Sigmoid colon (tissue), 3 donors: ENCODE results near the gene EPHB1.

Source experiments
- CTCF ChIP-seq, 4 experiments: fragments of 450-650 bp in 3 of 4; fragments of 200-600 bp in 1 of 4; IDR thresholded peaks; one replicate each; pipeline ENCODE4 v1.5.1; 2016 to 2019; ENCODE audit warnings: antibody characterized with exemption in 4 of 4, mild to moderate bottlenecking in 3 of 4, moderate library complexity in 2 of 4
- POLR2A ChIP-seq, 2 donors: fragments of 450-650 bp; IDR thresholded peaks; one replicate each; pipeline ENCODE4 v1.6.1; 2016; ENCODE audit warnings: antibody characterized with exemption in 2 of 2, mild to moderate bottlenecking in 2 of 2, moderate library complexity in 2 of 2

- TF ChIP-seq POLR2A (IDR thresholded peaks at IDR 0.05): no peak
- no peak for TF ChIP-seq CTCF (IDR thresholded peaks at IDR 0.05)
Observed at GRCh38 chr3:134838599-134838998, 43.5 kb downstream of the EPHB1 start.
